GM10847 (cell line): ENCODE measurements around the gene SLC9B1.

Experiments used
- POLR2A ChIP-seq: IDR thresholded peaks from 2 replicates; pipeline ENCODE4 v1.6.1; 2011; ENCODE audit not compliant: insufficient read length; ENCODE audit errors: extremely low read depth

The SLC9B1 gene

DNA sequence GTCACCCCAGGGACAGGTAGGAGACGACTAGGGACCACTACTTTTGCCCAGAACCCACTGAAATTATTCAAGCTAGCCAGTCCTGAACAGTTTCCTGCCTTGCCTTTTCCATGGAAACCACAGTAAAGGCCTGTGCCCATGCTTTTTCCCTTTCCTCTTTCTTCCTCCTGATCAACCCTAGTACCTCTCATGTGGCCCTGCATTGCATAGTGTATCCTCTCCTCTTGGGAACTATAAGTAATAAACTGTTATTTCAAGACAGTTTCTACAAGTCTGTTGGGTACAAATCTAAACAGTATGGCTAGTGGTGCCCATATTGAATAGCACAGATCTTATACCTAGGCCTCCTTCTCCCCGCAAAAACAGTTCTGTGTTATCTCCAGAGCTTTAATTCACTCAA, 136.2 kb downstream of the SLC9B1 start:
- TF ChIP-seq POLR2A, result no peak

DNA sequence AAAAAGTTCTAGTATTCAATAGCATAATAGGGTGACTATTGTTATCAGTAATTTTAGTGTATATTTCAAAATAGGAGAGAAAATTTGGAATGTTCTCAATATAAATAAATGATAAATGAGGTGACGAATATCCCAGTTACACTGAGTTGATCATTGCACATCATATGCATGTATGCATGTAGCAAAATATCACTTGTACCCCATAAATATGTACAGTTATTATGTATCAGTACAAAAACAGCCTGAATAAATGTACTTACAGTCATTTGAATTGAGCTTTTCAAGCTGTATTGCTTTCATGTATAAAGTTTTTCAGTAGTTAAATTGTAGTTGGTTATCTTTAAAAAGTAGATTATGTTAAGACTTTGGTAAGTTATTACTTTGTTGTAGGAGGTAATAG, 138.2 kb downstream of the SLC9B1 start:
- TF ChIP-seq POLR2A, result no peak

- no peak for TF ChIP-seq POLR2A
These were observed 140.6 kb downstream of the SLC9B1 start for GRCh38 chr4:102878901-102879300.

DNA sequence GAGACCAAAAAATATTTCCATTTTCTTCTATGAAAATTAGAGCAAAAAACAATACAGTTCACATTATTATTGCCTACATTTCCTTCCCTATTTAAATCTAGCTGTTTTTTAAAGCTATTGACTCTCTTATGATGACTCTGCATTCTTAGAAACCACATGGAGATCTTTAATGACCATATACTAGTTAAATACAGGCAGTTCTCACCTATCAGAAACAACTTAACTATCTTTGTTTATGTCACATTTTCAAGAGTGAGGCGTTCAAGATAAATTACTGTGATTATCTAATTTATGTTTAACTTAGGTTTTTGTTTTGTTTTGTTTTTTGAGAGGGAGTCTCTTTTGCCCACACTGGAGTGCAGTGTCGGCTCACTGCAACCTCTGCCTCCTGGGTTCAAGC, 147.7 kb downstream of the SLC9B1 start:
- TF ChIP-seq POLR2A, result no peak

GRCh38 chr4:102869569-102870197, 149.8 kb downstream of the SLC9B1 start:
- no peak for TF ChIP-seq POLR2A

DNA sequence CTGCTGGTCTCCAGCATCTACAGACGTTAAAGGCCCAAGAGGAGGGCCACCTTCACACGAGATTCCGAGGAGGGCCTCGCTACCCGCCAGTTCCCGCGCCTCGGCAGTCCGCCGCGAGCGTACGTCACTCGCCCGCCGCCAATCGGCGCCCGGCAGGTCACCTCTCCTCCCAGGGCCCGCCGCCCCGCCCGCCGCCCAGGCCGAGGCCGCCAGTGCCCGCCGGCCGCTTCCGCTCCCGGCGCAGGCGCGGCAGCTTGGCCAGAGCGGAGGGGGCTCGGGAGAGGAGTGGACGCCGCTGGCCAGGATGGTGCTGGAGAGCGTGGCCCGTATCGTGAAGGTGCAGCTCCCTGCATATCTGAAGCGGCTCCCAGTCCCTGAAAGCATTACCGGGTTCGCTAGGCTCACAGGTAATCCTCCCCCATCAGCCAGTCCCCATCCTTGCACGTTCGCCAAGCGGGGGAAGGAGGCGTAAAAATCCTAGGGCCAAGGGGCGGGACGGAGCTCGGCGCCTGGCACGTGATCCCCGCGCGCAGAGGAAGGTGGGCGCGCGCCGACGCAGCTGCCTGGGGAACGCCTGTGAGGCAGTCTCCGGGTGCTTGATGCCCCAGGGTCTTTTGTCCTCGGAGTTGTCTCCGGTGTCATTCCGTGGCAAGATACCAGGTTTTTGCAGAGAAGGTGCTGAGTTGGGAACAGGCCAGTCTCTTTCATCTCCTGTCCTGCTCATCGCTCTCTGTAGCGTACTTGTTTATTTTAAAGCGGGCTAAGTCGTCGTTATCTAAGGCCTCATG, 150.5 kb downstream of the SLC9B1 start, which contains the start of gene CISD2:
CISD2 (plus strand) TSS at position 212 of the 788 bp plus-strand sequence; CDS start at position 305, 93 bp downstream.
- TF ChIP-seq POLR2A, result peak; percentile 83

GRCh38 chr4:102868153-102868780, 151.2 kb downstream of the SLC9B1 start:
- TF ChIP-seq POLR2A, result no peak

DNA sequence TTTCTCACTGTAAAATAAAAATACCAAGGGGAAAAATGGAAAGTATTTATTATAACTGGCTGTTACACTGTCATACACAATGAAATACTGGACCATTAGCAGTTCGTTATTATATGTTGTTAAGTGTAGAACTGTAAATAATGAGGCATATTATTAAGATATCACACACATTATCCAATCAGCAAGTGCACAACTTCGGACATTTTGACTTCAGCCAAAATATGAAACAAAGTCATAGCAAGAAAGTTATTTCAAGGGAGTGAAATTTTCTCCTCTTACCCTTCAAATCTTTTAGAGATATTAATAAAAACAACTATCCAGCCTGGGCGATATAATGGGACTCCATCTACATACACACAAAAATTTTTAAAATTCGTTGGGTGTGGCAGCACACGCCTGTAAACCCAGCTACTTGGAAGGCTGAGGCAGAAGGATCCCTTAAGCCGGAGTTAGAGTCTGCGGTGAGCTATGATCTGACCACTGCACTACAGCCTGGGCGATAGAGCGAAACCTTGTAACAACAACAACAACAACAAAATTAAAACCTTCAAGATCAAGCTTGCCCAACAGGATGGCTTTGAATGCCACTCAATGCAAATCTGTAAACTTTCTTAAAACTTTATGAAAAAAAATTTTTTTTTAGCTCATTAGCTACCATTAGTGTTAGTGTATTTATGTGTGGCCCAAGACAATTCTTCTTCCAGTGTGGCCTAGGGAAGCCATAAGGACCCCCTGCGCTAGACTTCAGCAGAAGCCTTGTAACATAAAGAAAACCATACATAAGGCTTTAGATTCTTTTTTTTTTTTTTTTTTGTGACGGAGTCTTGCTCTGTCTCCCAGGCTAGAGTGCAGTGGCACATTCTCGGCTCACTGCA, 152.0 kb downstream of the SLC9B1 start:
- no peak for TF ChIP-seq POLR2A

DNA sequence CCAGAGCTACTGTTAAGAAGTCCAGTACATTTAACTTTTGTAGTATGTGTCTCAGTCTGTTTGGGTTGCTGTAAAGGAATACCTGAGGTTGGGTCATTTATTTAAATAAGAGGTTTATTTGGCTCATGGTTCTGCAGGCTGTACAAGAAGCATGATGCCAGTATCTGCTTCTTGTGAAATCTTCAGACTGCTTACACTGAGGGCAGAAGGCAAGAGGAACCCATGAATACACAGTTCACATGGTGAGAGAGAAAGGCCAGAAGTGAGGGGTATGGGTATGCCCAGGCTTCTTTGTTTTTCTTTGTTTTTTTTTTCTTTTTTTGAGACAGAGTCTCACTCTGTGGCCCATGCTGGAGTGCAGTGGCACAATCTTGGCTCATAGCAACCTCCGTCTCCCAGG, 156.8 kb downstream of the SLC9B1 start:
- no peak for TF ChIP-seq POLR2A

DNA sequence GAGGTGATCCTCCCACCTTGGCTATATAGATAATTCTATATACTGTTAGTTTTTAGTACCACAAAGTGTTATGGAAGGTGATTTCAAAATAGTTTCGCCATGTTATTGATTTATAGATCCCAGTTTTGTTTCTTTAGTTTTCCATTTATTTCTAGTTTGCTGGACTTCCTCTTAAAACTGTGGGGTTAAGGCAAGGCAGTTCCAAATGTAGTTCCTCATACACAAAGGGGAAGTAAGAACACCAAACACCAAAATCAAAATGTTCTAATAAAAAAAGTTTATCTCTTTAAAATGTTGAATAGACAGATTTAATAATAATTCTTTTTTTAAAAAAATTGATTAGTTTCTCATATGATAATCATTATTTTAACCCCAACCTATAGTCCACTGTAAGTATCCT, 157.5 kb downstream of the SLC9B1 start:
- no peak for TF ChIP-seq POLR2A

GRCh38 chr4:102860611-102861324, 158.7 kb downstream of the SLC9B1 start:
- no peak for TF ChIP-seq POLR2A

DNA sequence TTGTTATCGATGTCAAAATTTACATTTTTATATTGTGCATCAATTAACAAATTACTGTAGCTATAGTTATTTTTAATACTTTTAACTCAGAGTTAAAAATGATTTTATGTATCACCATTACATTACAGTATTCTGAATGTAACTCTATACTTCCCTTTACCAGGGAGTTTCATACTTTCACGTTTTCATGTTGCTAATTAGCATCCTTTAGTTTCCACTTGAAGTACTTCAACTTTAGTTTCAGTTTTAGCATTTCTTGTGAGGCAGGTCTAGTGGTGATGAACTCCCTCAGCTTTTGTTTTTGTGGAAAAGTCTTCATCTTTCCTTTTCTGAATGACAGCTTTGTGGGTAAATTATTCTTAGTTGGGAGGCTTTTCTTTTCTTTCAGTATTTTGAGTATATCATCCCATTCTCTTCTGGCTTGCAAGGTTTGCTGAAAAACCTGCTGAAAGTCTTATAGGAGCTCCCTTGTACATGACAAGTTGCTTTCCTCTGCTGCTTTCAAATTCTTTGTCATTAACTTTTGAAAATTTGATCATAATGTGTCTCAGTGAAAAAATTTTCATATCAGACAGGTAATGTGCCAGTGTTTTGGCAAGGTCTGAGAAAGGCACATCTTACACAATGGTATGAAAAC, 160.6 kb downstream of the SLC9B1 start:
- TF ChIP-seq POLR2A, result no peak
